ACHN (cell line): ENCODE data around the gene DUS1L.
A peak's percentile ranks its signal among the peaks of the same experiment; 100 is the strongest.
"Not testable (repeated sequence)": the region's sequence is repeated elsewhere in the genome, so short reads cannot be mapped to it uniquely, and the experiment has no call there.

Source experiments
- DNase-seq: peaks from one replicate; pipeline ENCODE4 v3.0.0-alpha.2; 2015
- in situ Hi-C: cut with HindIII; loops from 2 replicates; pipeline ENCODE4 v1.10.0; 2017; ENCODE audit warnings: low sequenced_read_pairs, low pct_ligation_motif_present, low pct_unique_long_range_greater_than_20kb

The DUS1L gene

GRCh38 chr17:82050761-82051641 lies 14.6 kb downstream of the DUS1L start:
- in situ Hi-C loops = no loop called here
- DNase-seq = no peak

- no peak for DNase-seq
- in situ Hi-C loops = no loop called here
Observed at GRCh38 chr17:82050152-82050760, 15.3 kb downstream of the DUS1L start.

- in situ Hi-C loops = no loop called here
- DNase-seq = no peak
Observed at GRCh38 chr17:82049521-82049971, 16.1 kb downstream of the DUS1L start.

GRCh38 chr17:82049106-82049505 lies 16.5 kb downstream of the DUS1L start:
- in situ Hi-C loops = no loop called here
- no peak for DNase-seq

- no peak for DNase-seq
- in situ Hi-C loops = no loop called here
Observed at GRCh38 chr17:82048571-82048971, 17.0 kb downstream of the DUS1L start.

- in situ Hi-C loops = no loop called here
- DNase-seq = no peak
Observed at GRCh38 chr17:82047914-82048570, 17.6 kb downstream of the DUS1L start.

- in situ Hi-C loops = no loop called here
- no peak for DNase-seq
Observed at GRCh38 chr17:82047379-82047778, 18.2 kb downstream of the DUS1L start.

- no peak for DNase-seq
- in situ Hi-C loops = no loop called here
Observed at GRCh38 chr17:82046903-82047302, 18.7 kb downstream of the DUS1L start.

GRCh38 chr17:82045936-82046484 lies 19.6 kb downstream of the DUS1L start:
- in situ Hi-C loops = no loop called here
- no peak for DNase-seq

GRCh38 chr17:82043507-82043906 lies 22.1 kb downstream of the DUS1L start:
- no peak for DNase-seq
- in situ Hi-C loops = no loop called here

GRCh38 chr17:82042649-82043048 lies 23.0 kb downstream of the DUS1L start:
- in situ Hi-C loops = no loop called here
- DNase-seq = no peak

- DNase-seq = no peak
- in situ Hi-C loops = no loop called here
Observed at GRCh38 chr17:82041144-82041814, 24.3 kb downstream of the DUS1L start.

- DNase-seq = no peak
- in situ Hi-C loops = no loop called here
Observed at GRCh38 chr17:82039695-82040299, 25.8 kb downstream of the DUS1L start.

- in situ Hi-C loops, DNase-seq: not testable (repeated sequence)
Observed at GRCh38 chr17:82038796-82039409, 26.7 kb downstream of the DUS1L start.

GRCh38 chr17:82037889-82038195 lies 27.8 kb downstream of the DUS1L start:
- in situ Hi-C loops = no loop called here
- DNase-seq = no peak

GRCh38 chr17:82037092-82037888 lies 28.3 kb downstream of the DUS1L start, which contains the start of gene DCXR:
Gene DCXR, minus strand, starts transcription at chr17:82037697. Its CDS starts 15 bp downstream, at chr17:82037682.
- DNase-seq = peak; percentile 97
- in situ Hi-C loops = no loop called here

- in situ Hi-C loops = no loop called here
- no peak for DNase-seq
Observed at GRCh38 chr17:82036634-82037091, 28.9 kb downstream of the DUS1L start.
